Heart left ventricle (tissue), 16 donors: ENCODE results near the gene PGS1. TPM values are rescaled to one million over a fixed set of nuclear protein-coding genes. Genes with fewer than 3 reads are reported as not detected.
A peak's percentile ranks its signal among the peaks of the same experiment; 100 is the strongest.

ENCODE experiments used
- ATAC-seq, 4 donors: fragments of 200-7000 bp; cut with Tn5 transposase; one replicate each; pipeline ENCODE4 v1.9.1; 2020 to 2022; ENCODE audit warnings: moderate library complexity in 4 of 4, mild to moderate bottlenecking in 3 of 4, moderate number of reproducible peaks in 1 of 4
- DNase-seq, 5 donors: peaks; one replicate each; pipeline ENCODE4 v3.0.0-alpha.2; 2020
- H3K27ac ChIP-seq, 12 donors: fragments of 200-600 bp; sonication (generic) in 4 of 12; one replicate each; pipeline versions ENCODE4 v1.5.0 to v1.8.0; 2016 to 2022; ENCODE audit warnings: mild to moderate bottlenecking in 2 of 12
- H3K27me3 ChIP-seq, 9 donors: fragments of 200-600 bp; sonication (generic) in 2 of 9; one replicate each; pipeline versions ENCODE4 v1.5.1 to v1.8.0; 2016 to 2022; ENCODE audit warnings: mild to moderate bottlenecking in 3 of 9
- H3K36me3 ChIP-seq, 9 donors: fragments of 200-600 bp; sonication (generic) in 2 of 9; one replicate each; pipeline versions ENCODE4 v1.5.0 to v1.8.0; 2018 to 2022; ENCODE audit warnings: mild to moderate bottlenecking in 2 of 9
- H3K4me1 ChIP-seq, 12 donors: fragments of 200-600 bp; sonication (generic) in 4 of 12; one replicate each; pipeline versions ENCODE4 v1.5.0 to v1.8.0; 2016 to 2022; ENCODE audit warnings: mild to moderate bottlenecking in 3 of 12
- H3K4me3 ChIP-seq, 12 donors: fragments of 200-600 bp; sonication (generic) in 4 of 12; one replicate each; pipeline versions ENCODE4 v1.5.0 to v1.8.0; 2017 to 2022; ENCODE audit warnings: mild to moderate bottlenecking in 9 of 12, moderate library complexity in 4 of 12
- H3K9me3 ChIP-seq, 12 donors: fragments of 200-600 bp; sonication (generic) in 4 of 12; one replicate each; pipeline versions ENCODE4 v1.5.0 to v1.8.0; 2016 to 2022; ENCODE audit warnings: mild to moderate bottlenecking in 1 of 12
- POLR2A ChIP-seq, 2 donors: fragments of 450-650 bp; IDR thresholded peaks; one replicate each; pipeline ENCODE4 v1.6.1; 2017; ENCODE audit warnings: antibody characterized with exemption in 2 of 2, mild to moderate bottlenecking in 2 of 2, moderate library complexity in 2 of 2
- WGBS, 4 donors: extraction: QIAGEN DNeasy Blood & Tissue Kit in 2 of 4; methylation state at CpG; one replicate each; pipeline versions ENCODE4 v1.1.5 to v1.1.7; 2013 to 2018; 5-methylcytosine and 5-hydroxymethylcytosine counted together
- intact Hi-C, 10 donors: fragments of 100-400 bp; cut with DNase I; formaldehyde crosslinking; loops; one replicate each; pipeline versions ENCODE4 v1.11.1 to v1.14.2; 2022
- polyA plus RNA-seq, 2 donors: library from polyadenylated mRNA; stranded (reverse); fragments of 200-250 nt; gene quantifications; one replicate each; pipeline ENCODE4 v1.2.3, GENCODE V29; 2013
- total RNA-seq, 9 donors: library from RNA; depleted of rRNA in 2 of 9; stranded (reverse); fragments of >200 nt in 2 of 9; fragmentation: NEBNext Ultra II Directional in 3 of 9; extraction: Animal tissue kit (Norgen Biotek cat#: 25700) in 3 of 9; gene quantifications; one replicate each; pipeline versions ENCODE4 v1.1.0 to v1.2.4, GENCODE V29; 2016 to 2023
- TF ChIP-seq, protein P1 (sequence below), 12 donors: fragments of 200-600 bp; sonication (generic) in 4 of 12; IDR thresholded peaks; one replicate each; pipeline versions ENCODE4 v1.5.0 to v1.8.0; 2018 to 2022; ENCODE audit warnings: antibody characterized with exemption in 12 of 12, mild to moderate bottlenecking in 5 of 12
- donor health status: ischemic (EF 13 %, LVEDD 7.1; RV severe dilation, severe dysfunction).
- donor health status: healthy with polysubstance abuse.
- donor health status: DM: no; HTN: yes; CAD: no.
- donor health status: DM: no; HTN: no; CAD: no.
- donor health status: ischemic (EF 25% LVEDD 6.9; RV normal size, moderate dysfunction).
- donor health status: ischemic (EF 25% LVEDD 5.7; RV mildly dilated, moderate dysfunction).
- donor health status: healthy.
- donor health status: DM: yes; HTN: yes; CAD: no.
- donor health status: ischemic (EF 35%, LVEDD 5.7; RV mildly dilated, moderate dysfunction).
- donor health status: nonischemic (EF 11% LVEDD 7.7; RV severe dilation, severe dysfunction).
- donor health status: DM: yes; HTN: yes; CAD: no.
- donor health status: PGD.
- donor health status: ischemic (EF 29% LVEDD 5.4; RV normal size, mild dysfunction).
- donor health status: nonischemic (EF 23%, LVEDD 6.1; RV moderate dilation, normal function).

PGS1 gene
- total and polyA plus RNA-seq, 11 donors, result 11.9 to 32.8 (median 17.3) TPM

DNA sequence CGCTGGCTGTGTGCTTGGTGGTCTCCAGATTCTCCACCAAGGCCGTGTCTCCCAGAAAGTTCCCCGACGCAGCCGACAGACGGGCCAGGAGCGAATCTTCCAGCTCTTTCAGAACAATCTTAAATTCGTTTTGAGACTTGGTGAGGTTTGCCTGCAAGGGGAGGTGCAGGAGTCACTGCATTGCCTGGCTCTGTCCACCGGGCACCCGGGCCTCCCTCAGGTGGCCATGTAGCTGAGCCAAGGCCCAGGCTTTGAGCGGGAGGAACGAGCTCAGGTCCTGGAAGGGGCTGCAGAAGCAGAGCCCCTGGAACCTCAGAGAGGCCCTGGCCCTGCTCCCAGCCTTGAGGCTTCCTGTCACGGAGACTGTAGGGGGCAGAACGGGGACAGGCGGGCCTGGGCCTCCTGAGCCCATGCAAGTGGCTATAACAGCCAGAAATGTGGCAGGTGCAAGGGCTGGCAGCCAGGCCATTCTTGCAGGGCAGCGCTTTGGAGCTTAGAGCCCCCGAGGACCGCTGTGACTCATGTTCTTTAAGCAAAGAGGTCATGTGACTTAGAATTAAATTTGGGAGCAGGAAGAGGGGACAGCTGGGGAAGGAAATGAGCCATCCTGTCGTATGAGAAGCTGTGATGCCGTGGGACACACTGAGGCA lies 72.4 kb downstream of the PGS1 start:
- WGBS, 4 donors, result 62 to 71% (median 66%) methylated on average over 17 to 20 of the region's 20 CpGs
- no peak overlapping the region for H3K27ac ChIP-seq
- H3K4me1 ChIP-seq, result no peaks in the 10 kb centered on the region
- intact Hi-C loops, result no loop called here
- ATAC-seq, result peak in 1 of 4 donors; percentile 45
- H3K36me3 ChIP-seq, result no peaks in the 10 kb centered on the region
- no peak overlapping the region for H3K4me3 ChIP-seq
- no peaks in the 10 kb centered on the region for H3K27me3 ChIP-seq
- peak in 1 of 5 donors; percentile 49 for DNase-seq
- TF ChIP-seq, protein P1, sequence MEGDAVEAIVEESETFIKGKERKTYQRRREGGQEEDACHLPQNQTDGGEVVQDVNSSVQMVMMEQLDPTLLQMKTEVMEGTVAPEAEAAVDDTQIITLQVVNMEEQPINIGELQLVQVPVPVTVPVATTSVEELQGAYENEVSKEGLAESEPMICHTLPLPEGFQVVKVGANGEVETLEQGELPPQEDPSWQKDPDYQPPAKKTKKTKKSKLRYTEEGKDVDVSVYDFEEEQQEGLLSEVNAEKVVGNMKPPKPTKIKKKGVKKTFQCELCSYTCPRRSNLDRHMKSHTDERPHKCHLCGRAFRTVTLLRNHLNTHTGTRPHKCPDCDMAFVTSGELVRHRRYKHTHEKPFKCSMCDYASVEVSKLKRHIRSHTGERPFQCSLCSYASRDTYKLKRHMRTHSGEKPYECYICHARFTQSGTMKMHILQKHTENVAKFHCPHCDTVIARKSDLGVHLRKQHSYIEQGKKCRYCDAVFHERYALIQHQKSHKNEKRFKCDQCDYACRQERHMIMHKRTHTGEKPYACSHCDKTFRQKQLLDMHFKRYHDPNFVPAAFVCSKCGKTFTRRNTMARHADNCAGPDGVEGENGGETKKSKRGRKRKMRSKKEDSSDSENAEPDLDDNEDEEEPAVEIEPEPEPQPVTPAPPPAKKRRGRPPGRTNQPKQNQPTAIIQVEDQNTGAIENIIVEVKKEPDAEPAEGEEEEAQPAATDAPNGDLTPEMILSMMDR (IDR thresholded peaks at IDR 0.05), result no peak
- TF ChIP-seq POLR2A (IDR thresholded peaks at IDR 0.05), result no peak
- no peaks in the 10 kb centered on the region for H3K9me3 ChIP-seq

DNA sequence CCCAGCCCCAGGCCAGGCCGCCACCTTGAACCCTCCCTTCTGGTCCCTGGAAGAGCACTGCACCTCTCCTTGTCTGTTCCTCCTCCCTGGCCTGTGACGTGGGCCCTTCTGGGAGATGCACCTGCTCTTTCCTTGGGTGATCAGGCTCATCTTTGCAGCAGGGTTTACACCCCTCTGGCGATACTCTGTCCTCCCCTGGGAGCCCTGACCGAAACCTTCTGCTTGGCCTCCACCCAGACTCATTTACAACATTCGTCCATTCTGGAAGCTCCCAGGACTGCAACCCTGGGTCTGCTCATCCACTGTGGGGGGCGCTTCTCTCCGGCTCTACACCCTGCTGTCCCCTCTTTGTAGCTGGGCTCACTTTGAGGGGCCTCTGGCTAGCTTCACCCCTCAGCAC lies 73.3 kb downstream of the PGS1 start:
- H3K27ac ChIP-seq, result no peak overlapping the region
- no peaks in the 10 kb centered on the region for H3K27me3 ChIP-seq
- no peak for DNase-seq
- no peak for ATAC-seq
- H3K4me3 ChIP-seq, result no peak overlapping the region
- H3K36me3 ChIP-seq, result no peaks in the 10 kb centered on the region
- TF ChIP-seq, protein P1 (IDR thresholded peaks at IDR 0.05), result no peak
- no peak for TF ChIP-seq POLR2A (IDR thresholded peaks at IDR 0.05)
- 85 to 91% (median 88%) methylated on average over 7 of the region's 7 CpGs for WGBS, 4 donors
- H3K9me3 ChIP-seq, result no peaks in the 10 kb centered on the region
- intact Hi-C loops, result no loop called here
- H3K4me1 ChIP-seq, result no peaks in the 10 kb centered on the region

DNA sequence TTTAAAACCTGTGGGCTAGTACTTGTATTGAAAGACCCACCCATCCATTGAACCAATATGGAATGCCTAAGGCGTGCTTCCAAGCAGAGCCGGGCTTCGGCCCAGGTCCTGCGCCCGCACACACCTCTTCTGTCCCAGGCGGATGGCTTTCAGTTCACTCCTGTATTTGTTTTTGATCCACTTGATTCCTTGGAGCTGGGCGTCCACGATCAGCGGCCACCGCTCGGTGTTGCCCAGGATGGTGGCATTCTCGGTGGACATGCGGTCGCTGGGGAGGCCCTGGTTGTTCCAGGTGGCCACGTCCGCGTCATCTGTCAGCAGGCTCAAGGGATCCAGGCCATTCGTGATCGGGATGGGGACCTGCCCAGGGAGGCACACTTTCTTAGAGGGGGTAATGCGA lies 75.9 kb downstream of the PGS1 start:
- no peak for TF ChIP-seq POLR2A (IDR thresholded peaks at IDR 0.05)
- TF ChIP-seq, protein P1 (IDR thresholded peaks at IDR 0.05), result no peak
- H3K27me3 ChIP-seq, result no peaks in the 10 kb centered on the region
- no peak for ATAC-seq
- WGBS, 4 donors, result 93 to 96% (median 95%) methylated on average over 13 to 20 of the region's 20 CpGs
- no peaks in the 10 kb centered on the region for H3K9me3 ChIP-seq
- DNase-seq, result no peak
- H3K4me1 ChIP-seq, result no peaks in the 10 kb centered on the region
- no peak overlapping the region for H3K4me3 ChIP-seq
- no peak overlapping the region for H3K27ac ChIP-seq
- intact Hi-C loops, result no loop called here
- no peaks in the 10 kb centered on the region for H3K36me3 ChIP-seq

DNA sequence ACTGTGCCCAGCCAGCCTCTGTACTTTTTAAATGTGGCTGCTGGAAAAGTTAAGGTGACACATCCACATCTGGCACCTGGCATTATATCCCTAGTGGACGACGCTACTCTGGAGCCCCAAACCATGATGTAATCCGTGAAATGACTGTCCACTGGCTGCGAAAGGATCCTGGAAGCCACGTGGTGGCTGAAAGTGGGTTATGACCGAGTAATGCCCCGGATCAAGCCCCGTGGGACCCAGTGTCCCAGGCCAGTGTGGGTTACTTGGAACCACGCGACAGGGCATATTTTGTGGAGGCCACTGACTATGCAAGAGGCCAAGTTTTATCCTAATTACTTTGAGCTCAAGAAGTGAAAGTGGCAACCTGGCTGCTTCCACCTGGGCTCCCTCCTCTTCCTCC lies 79.6 kb downstream of the PGS1 start:
- Histone ChIP-seq H3K27ac (no peak overlapping the region), H3K36me3 (no peaks in the 10 kb centered on the region), H3K4me1 (no peaks in the 10 kb centered on the region), H3K27me3 (no peaks in the 10 kb centered on the region), H3K9me3 (no peaks in the 10 kb centered on the region), H3K4me3 (no peak overlapping the region)
- WGBS, 4 donors, result 60 to 84% (median 82%) methylated on average over 7 to 10 of the region's 10 CpGs
- ATAC-seq (no peak), DNase-seq (no peak)
- intact Hi-C loops, result no loop called here
- TF ChIP-seq, protein P1 (IDR thresholded peaks at IDR 0.05), result no peak
- no peak for TF ChIP-seq POLR2A (IDR thresholded peaks at IDR 0.05)
